HEK293 (cell line): ENCODE measurements around the gene FIBCD1.

Experiments
- CTCF ChIA-PET: fragments of 350-600 bp; formaldehyde crosslinking; extraction: SDS; loops from one replicate; lab custom pipeline; 2021; ENCODE audit warnings: antibody characterized with exemption; lab: Yijun Ruan, JAX
- POLR2A ChIA-PET: fragments of 300-600 bp; formaldehyde crosslinking; extraction: SDS; loops from one replicate; lab custom pipeline; 2020; ENCODE audit warnings: antibody characterized with exemption, inconsistent platforms; lab: Yijun Ruan, JAX
- H3K27ac ChIP-seq: fragments of 200-500 bp; sonication (Bioruptor generic); 2 replicates; pipeline ENCODE4 v1.5.1; 2014; ENCODE audit warnings: low read depth, low read length, control low read depth, inconsistent platforms; ENCODE audit errors: extremely low read depth
- H3K36me3 ChIP-seq, 2 experiments: fragments of 200-500 bp in 1 of 2; sonication (Bioruptor generic) in 1 of 2; 1 replicate in 1 of 2; 2 replicates in 1 of 2; pipeline ENCODE4 v1.5.1; 2014 to 2017; ENCODE audit warnings: inconsistent platforms in 2 of 2, low read length in 2 of 2; ENCODE audit not compliant: control insufficient read depth in 2 of 2, insufficient read depth in 1 of 2
- H3K4me1 ChIP-seq: fragments of 200-500 bp; sonication (Bioruptor generic); 2 replicates; pipeline ENCODE4 v1.5.1; 2014; ENCODE audit warnings: mild to moderate bottlenecking, low read length, inconsistent platforms; ENCODE audit not compliant: control insufficient read depth, insufficient read depth
- H3K4me3 ChIP-seq: 2 replicates; pipeline ENCODE4 v1.5.1; 2011; ENCODE audit warnings: low read depth, mild to moderate bottlenecking, control low read depth, low read length, moderate library complexity
- H3K9me3 ChIP-seq: fragments of 200-500 bp; sonication (Bioruptor generic); 2 replicates; pipeline ENCODE4 v1.5.1; 2014; ENCODE audit warnings: low read depth, low read length, inconsistent platforms; ENCODE audit not compliant: control insufficient read depth, insufficient read depth
- BCL11A ChIP-seq: fragments of 450-650 bp; formaldehyde crosslinking; IDR thresholded peaks from 2 replicates; pipeline ENCODE4 v1.5.1; 2016; ENCODE audit warnings: low read depth, missing biosample characterization, missing genetic modification characterization
- FEZF1 ChIP-seq: fragments of 450-650 bp; formaldehyde crosslinking; IDR thresholded peaks from 2 replicates; pipeline ENCODE4 v1.5.1; 2016; ENCODE audit warnings: missing biosample characterization, missing genetic modification characterization
- IKZF3 ChIP-seq: fragments of 450-650 bp; IDR thresholded peaks from 2 replicates; pipeline ENCODE4 v1.5.0; 2018; ENCODE audit warnings: missing biosample characterization, mild to moderate bottlenecking, missing genetic modification characterization, moderate library complexity
- KLF17 ChIP-seq: fragments of 450-650 bp; formaldehyde crosslinking; IDR thresholded peaks from 2 replicates; pipeline ENCODE4 v1.5.1; 2016; ENCODE audit warnings: missing biosample characterization, missing genetic modification characterization
- PRDM4 ChIP-seq: fragments of 450-650 bp; formaldehyde crosslinking; IDR thresholded peaks from 2 replicates; pipeline ENCODE4 v1.5.1; 2017; ENCODE audit warnings: missing biosample characterization, missing genetic modification characterization
- REPIN1 ChIP-seq: fragments of 450-650 bp; formaldehyde crosslinking; IDR thresholded peaks from 2 replicates; pipeline ENCODE4 v1.5.1; 2017; ENCODE audit warnings: missing biosample characterization, missing genetic modification characterization, low read depth
- SCRT1 ChIP-seq: fragments of 450-650 bp; formaldehyde crosslinking; IDR thresholded peaks from 2 replicates; pipeline ENCODE4 v1.5.1; 2016; ENCODE audit warnings: missing biosample characterization, missing genetic modification characterization, borderline replicate concordance
- ZNF2 ChIP-seq: fragments of 450-650 bp; formaldehyde crosslinking; IDR thresholded peaks from 2 replicates; pipeline ENCODE4 v1.5.1; 2016; ENCODE audit warnings: missing biosample characterization, missing genetic modification characterization
- ZNF202 ChIP-seq: fragments of 450-650 bp; formaldehyde crosslinking; IDR thresholded peaks from 2 replicates; pipeline ENCODE4 v1.5.1; 2016; ENCODE audit warnings: missing biosample characterization, missing genetic modification characterization, borderline replicate concordance
- ZNF248 ChIP-seq: fragments of 450-650 bp; formaldehyde crosslinking; IDR thresholded peaks from 2 replicates; pipeline ENCODE4 v1.5.1; 2017; ENCODE audit warnings: missing biosample characterization, missing genetic modification characterization
- ZNF335 ChIP-seq: fragments of 450-650 bp; formaldehyde crosslinking; conservative IDR thresholded peaks from 2 replicates; pipeline ENCODE4 v1.5.1; 2016; ENCODE audit warnings: missing biosample characterization, missing genetic modification characterization
- ZNF404 ChIP-seq: fragments of 450-650 bp; formaldehyde crosslinking; IDR thresholded peaks from 2 replicates; pipeline ENCODE4 v1.5.1; 2017; ENCODE audit warnings: missing biosample characterization, missing genetic modification characterization
- ZNF513 ChIP-seq: fragments of 450-650 bp; IDR thresholded peaks from 2 replicates; pipeline ENCODE4 v1.5.1; 2018; ENCODE audit warnings: missing biosample characterization, missing genetic modification characterization
- ZNF530 ChIP-seq: fragments of 450-650 bp; formaldehyde crosslinking; IDR thresholded peaks from 2 replicates; pipeline ENCODE4 v1.5.1; 2016; ENCODE audit warnings: low read depth, missing biosample characterization, missing genetic modification characterization
- ZNF571 ChIP-seq: fragments of 450-650 bp; formaldehyde crosslinking; IDR thresholded peaks from 2 replicates; pipeline ENCODE4 v1.5.0; 2017; ENCODE audit warnings: missing biosample characterization, missing genetic modification characterization
- ZNF626 ChIP-seq: fragments of 450-650 bp; sonication (Bioruptor Pico); formaldehyde crosslinking; IDR thresholded peaks from 2 replicates; pipeline ENCODE4 v1.5.1; 2018; ENCODE audit warnings: missing biosample characterization, missing genetic modification characterization, inconsistent platforms
- TF ChIP-seq, protein P1 (sequence below): fragments of 450-650 bp; formaldehyde crosslinking; IDR thresholded peaks from 2 replicates; pipeline ENCODE4 v1.5.1; 2016; ENCODE audit warnings: missing biosample characterization, missing genetic modification characterization, borderline replicate concordance
- TF ChIP-seq, protein P2 (sequence below): fragments of 450-650 bp; formaldehyde crosslinking; IDR thresholded peaks from 2 replicates; pipeline ENCODE4 v1.5.1; 2017; ENCODE audit warnings: missing biosample characterization, missing genetic modification characterization

The FIBCD1 gene

GRCh38 chr9:130902204-130903185 is 36.6 kb downstream of the FIBCD1 start:
- ChIA-PET CTCF (interaction anchor here (0.7 kb wide), 1 partner anchor 39 kb away, joined by 3 read pairs; no protein-coding TSS in a partner anchor), POLR2A (no interaction called here)
- Histone ChIP-seq H3K4me1 (no peaks in the 10 kb centered on the region), H3K36me3 (no peaks in the 10 kb centered on the region), H3K4me3 (no peak overlapping the region)
- TF ChIP-seq ZNF626 (tag by site-specific recombination) (no peak), SCRT1 (tag by site-specific recombination) (no peak), ZNF335 (no peak), ZNF248 (tag by site-specific recombination) (no peak), ZNF571 (tag by site-specific recombination) (no peak), IKZF3 (tag by site-specific recombination) (no peak), REPIN1 (no peak), PRDM4 (no peak)
- TF ChIP-seq, protein P1, sequence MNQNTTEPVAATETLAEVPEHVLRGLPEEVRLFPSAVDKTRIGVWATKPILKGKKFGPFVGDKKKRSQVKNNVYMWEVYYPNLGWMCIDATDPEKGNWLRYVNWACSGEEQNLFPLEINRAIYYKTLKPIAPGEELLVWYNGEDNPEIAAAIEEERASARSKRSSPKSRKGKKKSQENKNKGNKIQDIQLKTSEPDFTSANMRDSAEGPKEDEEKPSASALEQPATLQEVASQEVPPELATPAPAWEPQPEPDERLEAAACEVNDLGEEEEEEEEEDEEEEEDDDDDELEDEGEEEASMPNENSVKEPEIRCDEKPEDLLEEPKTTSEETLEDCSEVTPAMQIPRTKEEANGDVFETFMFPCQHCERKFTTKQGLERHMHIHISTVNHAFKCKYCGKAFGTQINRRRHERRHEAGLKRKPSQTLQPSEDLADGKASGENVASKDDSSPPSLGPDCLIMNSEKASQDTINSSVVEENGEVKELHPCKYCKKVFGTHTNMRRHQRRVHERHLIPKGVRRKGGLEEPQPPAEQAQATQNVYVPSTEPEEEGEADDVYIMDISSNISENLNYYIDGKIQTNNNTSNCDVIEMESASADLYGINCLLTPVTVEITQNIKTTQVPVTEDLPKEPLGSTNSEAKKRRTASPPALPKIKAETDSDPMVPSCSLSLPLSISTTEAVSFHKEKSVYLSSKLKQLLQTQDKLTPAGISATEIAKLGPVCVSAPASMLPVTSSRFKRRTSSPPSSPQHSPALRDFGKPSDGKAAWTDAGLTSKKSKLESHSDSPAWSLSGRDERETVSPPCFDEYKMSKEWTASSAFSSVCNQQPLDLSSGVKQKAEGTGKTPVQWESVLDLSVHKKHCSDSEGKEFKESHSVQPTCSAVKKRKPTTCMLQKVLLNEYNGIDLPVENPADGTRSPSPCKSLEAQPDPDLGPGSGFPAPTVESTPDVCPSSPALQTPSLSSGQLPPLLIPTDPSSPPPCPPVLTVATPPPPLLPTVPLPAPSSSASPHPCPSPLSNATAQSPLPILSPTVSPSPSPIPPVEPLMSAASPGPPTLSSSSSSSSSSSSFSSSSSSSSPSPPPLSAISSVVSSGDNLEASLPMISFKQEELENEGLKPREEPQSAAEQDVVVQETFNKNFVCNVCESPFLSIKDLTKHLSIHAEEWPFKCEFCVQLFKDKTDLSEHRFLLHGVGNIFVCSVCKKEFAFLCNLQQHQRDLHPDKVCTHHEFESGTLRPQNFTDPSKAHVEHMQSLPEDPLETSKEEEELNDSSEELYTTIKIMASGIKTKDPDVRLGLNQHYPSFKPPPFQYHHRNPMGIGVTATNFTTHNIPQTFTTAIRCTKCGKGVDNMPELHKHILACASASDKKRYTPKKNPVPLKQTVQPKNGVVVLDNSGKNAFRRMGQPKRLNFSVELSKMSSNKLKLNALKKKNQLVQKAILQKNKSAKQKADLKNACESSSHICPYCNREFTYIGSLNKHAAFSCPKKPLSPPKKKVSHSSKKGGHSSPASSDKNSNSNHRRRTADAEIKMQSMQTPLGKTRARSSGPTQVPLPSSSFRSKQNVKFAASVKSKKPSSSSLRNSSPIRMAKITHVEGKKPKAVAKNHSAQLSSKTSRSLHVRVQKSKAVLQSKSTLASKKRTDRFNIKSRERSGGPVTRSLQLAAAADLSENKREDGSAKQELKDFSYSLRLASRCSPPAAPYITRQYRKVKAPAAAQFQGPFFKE (tag by site-specific recombination), result no peak
- TF ChIP-seq, all 188 proteins: peak for 0
- H3K9me3 ChIP-seq, result no peaks in the 10 kb centered on the region
- no peak overlapping the region for H3K27ac ChIP-seq

- no peak for TF ChIP-seq BCL11A
- TF ChIP-seq ZNF513 (tag by site-specific recombination), result no peak
- no peak for TF ChIP-seq ZNF530
- TF ChIP-seq, protein P2, sequence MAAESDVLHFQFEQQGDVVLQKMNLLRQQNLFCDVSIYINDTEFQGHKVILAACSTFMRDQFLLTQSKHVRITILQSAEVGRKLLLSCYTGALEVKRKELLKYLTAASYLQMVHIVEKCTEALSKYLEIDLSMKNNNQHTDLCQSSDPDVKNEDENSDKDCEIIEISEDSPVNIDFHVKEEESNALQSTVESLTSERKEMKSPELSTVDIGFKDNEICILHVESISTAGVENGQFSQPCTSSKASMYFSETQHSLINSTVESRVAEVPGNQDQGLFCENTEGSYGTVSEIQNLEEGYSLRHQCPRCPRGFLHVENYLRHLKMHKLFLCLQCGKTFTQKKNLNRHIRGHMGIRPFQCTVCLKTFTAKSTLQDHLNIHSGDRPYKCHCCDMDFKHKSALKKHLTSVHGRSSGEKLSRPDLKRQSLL (tag by site-specific recombination), result no peak
- TF ChIP-seq ZNF2 (tag by site-specific recombination), result no peak
- no peak for TF ChIP-seq KLF17
- no peak for TF ChIP-seq ZNF202
- TF ChIP-seq ZNF404 (tag by site-specific recombination), result no peak
- TF ChIP-seq FEZF1 (tag by site-specific recombination), result no peak
- no peak overlapping the region for H3K27ac ChIP-seq
- H3K4me1 ChIP-seq, result no peaks in the 10 kb centered on the region
- POLR2A ChIA-PET, result no interaction called here
- no peaks in the 10 kb centered on the region for H3K9me3 ChIP-seq
- H3K36me3 ChIP-seq, result no peaks in the 10 kb centered on the region
- no peak overlapping the region for H3K4me3 ChIP-seq
- CTCF ChIA-PET, result interaction anchor here (0.9 kb wide), 1 partner anchor 97 kb away, joined by 4 read pairs; no protein-coding TSS in a partner anchor
Measured at GRCh38 chr9:130901498-130902203, 37.4 kb downstream of the FIBCD1 start.
